ENCODE measurements around the gene TDRD5. TPM values are rescaled to one million over a fixed set of nuclear protein-coding genes. Genes with fewer than 3 reads are reported as not detected.
A peak's percentile ranks its signal among the peaks of the same experiment; 100 is the strongest.

Gene TDRD5
- total RNA-seq, 2 donors from 2014 or later: 0.80 to 2.4 TPM

- no peaks in the 10 kb centered on the region for H3K36me3 ChIP-seq
- no peak overlapping the region for H3K4me3 ChIP-seq
- no peaks in the 10 kb centered on the region for H3K9me3 ChIP-seq
- TF ChIP-seq, protein P1, sequence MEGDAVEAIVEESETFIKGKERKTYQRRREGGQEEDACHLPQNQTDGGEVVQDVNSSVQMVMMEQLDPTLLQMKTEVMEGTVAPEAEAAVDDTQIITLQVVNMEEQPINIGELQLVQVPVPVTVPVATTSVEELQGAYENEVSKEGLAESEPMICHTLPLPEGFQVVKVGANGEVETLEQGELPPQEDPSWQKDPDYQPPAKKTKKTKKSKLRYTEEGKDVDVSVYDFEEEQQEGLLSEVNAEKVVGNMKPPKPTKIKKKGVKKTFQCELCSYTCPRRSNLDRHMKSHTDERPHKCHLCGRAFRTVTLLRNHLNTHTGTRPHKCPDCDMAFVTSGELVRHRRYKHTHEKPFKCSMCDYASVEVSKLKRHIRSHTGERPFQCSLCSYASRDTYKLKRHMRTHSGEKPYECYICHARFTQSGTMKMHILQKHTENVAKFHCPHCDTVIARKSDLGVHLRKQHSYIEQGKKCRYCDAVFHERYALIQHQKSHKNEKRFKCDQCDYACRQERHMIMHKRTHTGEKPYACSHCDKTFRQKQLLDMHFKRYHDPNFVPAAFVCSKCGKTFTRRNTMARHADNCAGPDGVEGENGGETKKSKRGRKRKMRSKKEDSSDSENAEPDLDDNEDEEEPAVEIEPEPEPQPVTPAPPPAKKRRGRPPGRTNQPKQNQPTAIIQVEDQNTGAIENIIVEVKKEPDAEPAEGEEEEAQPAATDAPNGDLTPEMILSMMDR (IDR thresholded peaks at IDR 0.05): no peak
- no peak overlapping the region for H3K27ac ChIP-seq
- intact Hi-C loops (cut with DNase I): no loop called here
- H3K4me1 ChIP-seq: peaks cover 4% of the 10 kb centered on the region
- no peak overlapping the region for H3K9ac ChIP-seq (ENCODE audit: low read depth in 2 of 2, low read length in 2 of 2)
- no peak for DNase-seq
- peaks cover 20% of the 10 kb centered on the region for H3K27me3 ChIP-seq
These were observed 15.1 kb upstream of the TDRD5 start for GRCh38 chr1:179576509-179576908.

- intact Hi-C loops (cut with DNase I): no loop called here
- H3K4me1 ChIP-seq: no peaks in the 10 kb centered on the region
- no peak overlapping the region for H3K4me3 ChIP-seq
- H3K27ac ChIP-seq: no peak overlapping the region
- TF ChIP-seq, protein P1 (IDR thresholded peaks at IDR 0.05): no peak
- no peaks in the 10 kb centered on the region for H3K27me3 ChIP-seq
- H3K9me3 ChIP-seq: no peaks in the 10 kb centered on the region
- DNase-seq: no peak
- no peak overlapping the region for H3K9ac ChIP-seq (ENCODE audit: low read depth in 2 of 2, low read length in 2 of 2)
- no peaks in the 10 kb centered on the region for H3K36me3 ChIP-seq
These were observed 7.8 kb upstream of the TDRD5 start for GRCh38 chr1:179583771-179584320.

DNA sequence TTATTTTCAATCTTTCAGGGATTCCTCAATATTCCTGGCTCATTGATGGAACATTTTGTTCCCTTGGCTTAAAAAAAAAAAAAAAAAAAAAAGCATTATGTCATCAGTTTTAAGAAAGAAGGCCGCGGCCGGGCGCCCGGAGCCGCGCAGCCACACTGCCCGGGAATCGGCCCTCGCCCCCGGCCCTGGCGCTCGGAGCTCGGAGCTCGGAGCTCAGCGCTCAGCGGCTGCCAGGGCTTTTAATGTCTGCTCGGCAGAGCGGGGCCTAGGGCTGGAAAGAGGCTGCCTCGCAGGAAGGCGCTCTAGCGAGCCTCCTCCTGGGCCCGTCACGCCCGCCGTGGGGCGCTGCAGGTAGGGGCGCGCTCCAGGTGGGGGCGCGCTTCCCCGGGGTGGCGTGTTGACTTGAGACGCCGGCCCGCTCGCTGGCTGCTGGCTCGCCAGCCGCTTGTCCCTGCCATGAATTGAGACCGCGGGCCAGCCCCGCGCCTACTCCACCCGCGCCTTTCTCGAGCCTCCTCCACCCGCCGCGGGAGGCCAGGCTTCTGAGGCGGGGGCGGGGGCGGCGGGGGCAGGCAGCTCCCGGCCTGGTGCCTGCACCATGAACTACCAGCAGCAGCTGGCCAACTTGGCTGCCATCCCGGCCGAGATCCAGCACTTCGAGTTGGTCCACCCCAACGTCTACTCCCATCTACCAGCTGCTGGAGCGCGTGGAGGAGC is 5.4 kb upstream of the TDRD5 start:
- intact Hi-C loops (cut with DNase I): no loop called here
- no peaks in the 10 kb centered on the region for H3K27me3 ChIP-seq
- no peaks in the 10 kb centered on the region for H3K9me3 ChIP-seq
- peak overlapping the region; percentile 34 for H3K4me3 ChIP-seq
- no peaks in the 10 kb centered on the region for H3K4me1 ChIP-seq
- TF ChIP-seq, protein P1 (IDR thresholded peaks at IDR 0.05): peak; percentile 66
- no peak overlapping the region for H3K27ac ChIP-seq
- H3K9ac ChIP-seq (ENCODE audit: low read depth in 2 of 2, low read length in 2 of 2): peak overlapping the region in 1 of 2 donors; percentile 41
- peak; percentile 72 for DNase-seq
- no peaks in the 10 kb centered on the region for H3K36me3 ChIP-seq

- H3K4me1 ChIP-seq: no peaks in the 10 kb centered on the region
- H3K27me3 ChIP-seq: no peaks in the 10 kb centered on the region
- H3K4me3 ChIP-seq: no peak overlapping the region
- no peaks in the 10 kb centered on the region for H3K36me3 ChIP-seq
- no peak overlapping the region for H3K9ac ChIP-seq (ENCODE audit: low read depth in 2 of 2, low read length in 2 of 2)
- no peak for DNase-seq
- intact Hi-C loops (cut with DNase I): no loop called here
- TF ChIP-seq, protein P1 (IDR thresholded peaks at IDR 0.05): no peak
- no peak overlapping the region for H3K27ac ChIP-seq
- H3K9me3 ChIP-seq: no peaks in the 10 kb centered on the region
These were observed 4.3 kb upstream of the TDRD5 start for GRCh38 chr1:179587336-179587735.

GRCh38 chr1:179588425-179589024 is 3.1 kb upstream of the TDRD5 start:
- no peaks in the 10 kb centered on the region for H3K27me3 ChIP-seq
- no peaks in the 10 kb centered on the region for H3K36me3 ChIP-seq
- no peaks in the 10 kb centered on the region for H3K4me1 ChIP-seq
- no peak overlapping the region for H3K27ac ChIP-seq
- H3K4me3 ChIP-seq: no peak overlapping the region
- no peaks in the 10 kb centered on the region for H3K9me3 ChIP-seq
- TF ChIP-seq, protein P1 (IDR thresholded peaks at IDR 0.05): no peak
- DNase-seq: no peak
- H3K9ac ChIP-seq (ENCODE audit: low read depth in 2 of 2, low read length in 2 of 2): no peak overlapping the region
- intact Hi-C loops (cut with DNase I): no loop called here
